ENCODE results near the gene RIN2.

RIN2 gene

DNA sequence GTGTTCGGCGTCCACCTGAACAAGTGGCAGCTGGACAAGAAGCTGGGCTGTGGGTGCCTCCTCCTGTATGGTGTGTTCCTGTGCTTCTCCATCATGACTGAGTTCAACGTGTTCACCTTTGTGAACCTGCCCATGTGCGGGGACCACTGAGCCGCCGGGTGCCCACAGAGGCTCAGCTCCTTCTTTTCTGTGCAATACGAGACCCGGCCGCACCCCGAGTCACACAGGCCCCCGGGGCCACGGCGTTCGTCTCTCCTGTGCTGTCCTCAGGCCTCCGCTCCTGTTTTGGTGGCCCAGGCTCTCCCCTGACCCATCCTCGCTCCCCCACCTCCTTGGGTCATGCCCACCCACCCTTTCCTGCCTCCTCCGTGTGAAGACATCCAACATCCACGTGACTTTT lies 37.1 kb upstream of the RIN2 start:
- no peak for DNase-seq
- H3K4me1 ChIP-seq: peaks cover 0 to 5% (median 1%) of the 10 kb centered on the region in 4 donors
- H3K4me3 ChIP-seq: no peak overlapping the region
- H3K27me3 ChIP-seq: no peaks in the 10 kb centered on the region
- TF ChIP-seq, protein P1, sequence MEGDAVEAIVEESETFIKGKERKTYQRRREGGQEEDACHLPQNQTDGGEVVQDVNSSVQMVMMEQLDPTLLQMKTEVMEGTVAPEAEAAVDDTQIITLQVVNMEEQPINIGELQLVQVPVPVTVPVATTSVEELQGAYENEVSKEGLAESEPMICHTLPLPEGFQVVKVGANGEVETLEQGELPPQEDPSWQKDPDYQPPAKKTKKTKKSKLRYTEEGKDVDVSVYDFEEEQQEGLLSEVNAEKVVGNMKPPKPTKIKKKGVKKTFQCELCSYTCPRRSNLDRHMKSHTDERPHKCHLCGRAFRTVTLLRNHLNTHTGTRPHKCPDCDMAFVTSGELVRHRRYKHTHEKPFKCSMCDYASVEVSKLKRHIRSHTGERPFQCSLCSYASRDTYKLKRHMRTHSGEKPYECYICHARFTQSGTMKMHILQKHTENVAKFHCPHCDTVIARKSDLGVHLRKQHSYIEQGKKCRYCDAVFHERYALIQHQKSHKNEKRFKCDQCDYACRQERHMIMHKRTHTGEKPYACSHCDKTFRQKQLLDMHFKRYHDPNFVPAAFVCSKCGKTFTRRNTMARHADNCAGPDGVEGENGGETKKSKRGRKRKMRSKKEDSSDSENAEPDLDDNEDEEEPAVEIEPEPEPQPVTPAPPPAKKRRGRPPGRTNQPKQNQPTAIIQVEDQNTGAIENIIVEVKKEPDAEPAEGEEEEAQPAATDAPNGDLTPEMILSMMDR (IDR thresholded peaks at IDR 0.05): no peak
- no peak overlapping the region for H3K27ac ChIP-seq
- no peaks in the 10 kb centered on the region for H3K9me3 ChIP-seq
- intact Hi-C loops (cut with DNase I; ENCODE audit: low total_unique reads): no loop called here
- H3K36me3 ChIP-seq: peaks cover under 1 to 18% (median 6%) of the 10 kb centered on the region in 3 donors

DNA sequence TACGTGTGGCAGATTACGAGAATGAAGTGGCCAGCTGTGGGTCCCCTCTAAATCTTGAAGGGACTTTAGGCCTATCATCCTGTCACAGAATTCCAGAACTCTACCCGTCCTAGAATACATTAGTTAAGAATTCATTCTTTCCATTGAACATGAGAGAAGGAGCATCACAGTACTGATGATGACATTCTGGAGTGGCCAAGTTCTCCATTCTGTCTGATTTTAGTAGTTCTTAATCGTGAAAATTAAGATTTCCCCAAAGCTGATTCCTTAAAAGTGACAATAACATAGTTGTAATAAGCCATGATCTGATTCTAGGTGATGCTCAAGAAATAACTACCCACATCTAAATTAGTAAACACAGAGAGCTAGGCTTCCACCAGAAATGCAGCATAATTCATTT lies 35.0 kb upstream of the RIN2 start:
- DNase-seq: no peak
- TF ChIP-seq, protein P1 (IDR thresholded peaks at IDR 0.05): no peak
- Histone ChIP-seq H3K9me3 (no peaks in the 10 kb centered on the region), H3K27me3 (no peaks in the 10 kb centered on the region), H3K4me3 (no peak overlapping the region), H3K4me1 (peaks cover 0 to 13% (median 2%) of the 10 kb centered on the region in 4 donors), H3K36me3 (peaks cover 0 to 18% (median 0%) of the 10 kb centered on the region in 3 donors), H3K27ac (no peak overlapping the region)
- intact Hi-C loops (cut with DNase I; ENCODE audit: low total_unique reads): no loop called here

DNA sequence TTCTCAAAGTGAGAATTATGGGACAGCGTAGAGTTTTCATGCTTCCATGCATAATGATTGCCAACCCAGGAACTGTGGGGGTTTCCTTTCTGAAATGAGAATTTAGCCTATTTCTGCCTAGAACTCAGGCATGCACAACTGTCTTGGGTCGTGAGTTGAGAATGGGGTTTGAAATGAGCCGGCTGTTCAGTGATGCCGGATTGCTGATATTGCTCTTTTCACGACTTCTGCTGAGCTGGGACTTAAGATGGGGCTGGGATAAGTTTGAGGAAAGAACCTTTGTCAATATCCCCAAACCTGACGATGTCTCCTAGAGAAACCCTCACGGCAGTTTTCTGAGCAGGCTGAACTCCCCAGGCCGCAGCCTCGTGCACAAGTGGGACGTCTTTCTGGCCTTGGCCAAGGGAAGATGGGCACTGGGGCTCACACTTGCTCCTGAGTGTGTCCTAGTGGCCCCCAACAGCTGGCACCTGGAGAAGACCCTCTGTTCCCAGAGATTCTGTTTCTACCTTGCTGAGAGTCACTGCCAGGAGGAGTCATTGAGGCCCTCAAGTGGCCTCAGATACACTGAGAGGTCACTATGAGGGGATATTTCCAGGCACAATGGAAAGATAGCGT lies 34.1 kb upstream of the RIN2 start:
- H3K36me3 ChIP-seq: peaks cover 0 to 18% (median 0%) of the 10 kb centered on the region in 3 donors
- TF ChIP-seq, protein P1 (IDR thresholded peaks at IDR 0.05): no peak
- no peaks in the 10 kb centered on the region for H3K27me3 ChIP-seq
- H3K9me3 ChIP-seq: no peaks in the 10 kb centered on the region
- intact Hi-C loops (cut with DNase I; ENCODE audit: low total_unique reads): no loop called here
- no peak overlapping the region for H3K27ac ChIP-seq
- peaks cover 0 to 13% (median 2%) of the 10 kb centered on the region in 4 donors for H3K4me1 ChIP-seq
- DNase-seq: no peak
- no peak overlapping the region for H3K4me3 ChIP-seq

DNA sequence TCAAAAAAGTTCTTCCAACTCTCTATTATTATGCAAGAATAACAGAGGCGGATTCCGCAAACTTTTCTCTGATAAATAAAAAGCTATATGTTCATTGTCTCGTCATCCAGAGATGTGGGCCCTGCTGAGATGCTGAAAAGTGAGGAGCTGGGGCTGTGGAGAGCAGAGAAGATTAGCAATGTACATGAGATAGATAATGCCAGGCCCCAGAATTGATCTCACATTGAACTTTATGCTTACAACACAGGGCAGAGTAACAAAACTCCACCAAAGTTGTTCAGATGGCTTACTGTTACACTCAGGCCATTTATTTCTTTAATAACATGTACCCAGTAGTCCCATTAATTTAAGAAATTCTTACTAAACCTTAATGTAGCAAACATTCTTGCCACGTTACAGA lies 32.7 kb upstream of the RIN2 start:
- Histone ChIP-seq H3K4me3 (no peak overlapping the region), H3K4me1 (peaks cover 0 to 13% (median 2%) of the 10 kb centered on the region in 4 donors), H3K36me3 (peaks cover 0 to 18% (median 0%) of the 10 kb centered on the region in 3 donors), H3K9me3 (no peaks in the 10 kb centered on the region), H3K27me3 (no peaks in the 10 kb centered on the region), H3K27ac (no peak overlapping the region)
- no peak for DNase-seq
- TF ChIP-seq, protein P1 (IDR thresholded peaks at IDR 0.05): no peak
- intact Hi-C loops (cut with DNase I; ENCODE audit: low total_unique reads): no loop called here

DNA sequence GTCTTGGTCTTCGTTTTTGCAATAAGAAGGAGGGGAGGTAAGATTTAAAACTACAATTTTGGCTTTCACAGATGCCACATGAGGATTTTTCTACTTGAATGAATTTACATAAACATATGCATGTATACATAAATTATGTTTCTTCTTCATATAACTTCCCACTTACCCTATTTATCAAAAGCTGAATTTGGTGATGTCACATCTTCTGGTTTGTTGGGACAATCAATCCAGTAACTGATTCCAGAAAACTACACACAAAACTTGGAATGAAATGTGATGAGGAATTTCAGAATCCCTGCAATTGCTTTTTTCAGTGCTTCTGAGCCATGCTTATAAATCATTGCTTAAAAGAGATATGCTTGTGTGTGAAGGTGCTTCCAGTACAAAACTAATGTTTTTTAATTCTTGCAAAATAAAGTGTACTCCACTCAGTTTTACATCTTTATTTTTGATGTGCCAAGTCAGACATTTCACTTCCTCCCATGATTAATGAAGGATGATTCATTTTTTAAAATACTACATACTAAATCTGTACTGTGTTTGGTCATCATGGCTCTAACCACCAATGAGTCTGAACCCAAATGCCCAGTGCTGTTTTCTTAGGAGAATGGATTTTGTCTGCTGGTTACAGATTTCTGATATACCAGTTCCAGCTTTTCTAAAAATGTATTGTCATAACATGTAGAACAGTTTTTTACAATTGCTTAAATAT lies 32.1 kb upstream of the RIN2 start:
- Histone ChIP-seq H3K36me3 (peaks cover 0 to 17% (median 0%) of the 10 kb centered on the region in 3 donors), H3K9me3 (no peaks in the 10 kb centered on the region)
- TF ChIP-seq, protein P1 (IDR thresholded peaks at IDR 0.05): no peak

More for the DNA sequence above, 32.1 kb upstream of the RIN2 start:
- no peak overlapping the region for H3K4me3 ChIP-seq
- DNase-seq: no peak
- H3K4me1 ChIP-seq: peaks cover 0 to 13% (median 2%) of the 10 kb centered on the region in 4 donors
- no peaks in the 10 kb centered on the region for H3K27me3 ChIP-seq
- intact Hi-C loops (cut with DNase I; ENCODE audit: low total_unique reads): no loop called here
- H3K27ac ChIP-seq: no peak overlapping the region
